A673 (cell line): ENCODE measurements around the gene MICU1.

ENCODE experiments used
- CTCF ChIP-seq: fragments of 300-800, 200-600 bp; sonication (generic); conservative IDR thresholded peaks from 2 replicates; pipeline ENCODE4 v1.5.1; 2017; ENCODE audit warnings: low read depth, mild to moderate bottlenecking, antibody characterized with exemption, low read length, moderate library complexity, mixed read lengths
- EZH2 ChIP-seq: fragments of 200-600 bp; sonication (generic); IDR thresholded peaks from 2 replicates; pipeline ENCODE4 v1.6.1; 2017; ENCODE audit warnings: borderline replicate concordance, low read depth, mild to moderate bottlenecking, mixed read lengths, antibody characterized with exemption, low read length; ENCODE audit not compliant: poor library complexity, severe bottlenecking

- no peak for TF ChIP-seq EZH2
- no peak for TF ChIP-seq CTCF
Observed at GRCh38 chr10:72330069-72330426, 295.8 kb downstream of the MICU1 start.
